NOMO-1 treated with dmso at 0.1 percent for 144 hours (cell line): ENCODE results near the gene DLD.
"Not testable (repeated sequence)": the region's sequence is repeated elsewhere in the genome, so short reads cannot be mapped to it uniquely, and the experiment has no call there.

Source experiments
- DNase-seq: peaks from one replicate; lab custom pipeline; 2025; ENCODE audit not compliant: unreplicated experiment; lab: John Stamatoyannopoulos, UW

The DLD gene

GRCh38 chr7:107874111-107874510 lies 16.9 kb upstream of the DLD start:
- DNase-seq: no peak

GRCh38 chr7:107874605-107875446 lies 16.2 kb upstream of the DLD start:
- DNase-seq: no peak

GRCh38 chr7:107876916-107877315 lies 14.1 kb upstream of the DLD start:
- no peak for DNase-seq

GRCh38 chr7:107877731-107878382 lies 13.1 kb upstream of the DLD start:
- no peak for DNase-seq

GRCh38 chr7:107878636-107879035 lies 12.3 kb upstream of the DLD start:
- DNase-seq: no peak

- DNase-seq: no peak
Measured at GRCh38 chr7:107879400-107880035, 11.5 kb upstream of the DLD start.

GRCh38 chr7:107882766-107883165 lies 8.2 kb upstream of the DLD start:
- no peak for DNase-seq

GRCh38 chr7:107884066-107884818 lies 6.7 kb upstream of the DLD start:
- no peak for DNase-seq

- DNase-seq: not testable (repeated sequence)
Measured at GRCh38 chr7:107887827-107888226, 3.2 kb upstream of the DLD start.

- no peak for DNase-seq
Measured at GRCh38 chr7:107889992-107890391, 991 bp upstream of the DLD start.

GRCh38 chr7:107890493-107890961 lies 456 bp upstream of the DLD start:
- no peak for DNase-seq

- no peak for DNase-seq
Measured at GRCh38 chr7:107891636-107892366, 818 bp downstream of the DLD start.

- DNase-seq: not testable (repeated sequence)
Measured at GRCh38 chr7:107892367-107892741, 1.4 kb downstream of the DLD start.

- no peak for DNase-seq
Measured at GRCh38 chr7:107898997-107899594, 8.1 kb downstream of the DLD start.

GRCh38 chr7:107900496-107901015 lies 9.6 kb downstream of the DLD start:
- no peak for DNase-seq

GRCh38 chr7:107902381-107902780 lies 11.4 kb downstream of the DLD start:
- no peak for DNase-seq

GRCh38 chr7:107907790-107908189 lies 16.8 kb downstream of the DLD start:
- DNase-seq: peak; percentile 16

- no peak for DNase-seq
Measured at GRCh38 chr7:107909445-107909844, 18.5 kb downstream of the DLD start.

GRCh38 chr7:107911981-107912380 lies 21.0 kb downstream of the DLD start:
- no peak for DNase-seq

- DNase-seq: no peak
Measured at GRCh38 chr7:107913851-107914250, 22.9 kb downstream of the DLD start.
